GM10847 (cell line): Measurements from ENCODE around the gene SRSF6.

Experiments used
- POLR2A ChIP-seq: IDR thresholded peaks from 2 replicates; pipeline ENCODE4 v1.6.1; 2011; ENCODE audit not compliant: insufficient read length; ENCODE audit errors: extremely low read depth

SRSF6 gene

GRCh38 chr20:43457640-43458421, at the start of gene SRSF6:
Gene SRSF6 (plus strand): TSS chr20:43457896. CDS start chr20:43458034, 138 bp downstream.
- TF ChIP-seq POLR2A: peak; percentile 99

- no peak for TF ChIP-seq POLR2A
Observed at GRCh38 chr20:43408848-43409576, 48.7 kb upstream of the SRSF6 start.

- TF ChIP-seq POLR2A: no peak
Observed at GRCh38 chr20:43409577-43409913, 48.2 kb upstream of the SRSF6 start.

- TF ChIP-seq POLR2A: no peak
Observed at GRCh38 chr20:43415661-43416430, 41.9 kb upstream of the SRSF6 start.

- TF ChIP-seq POLR2A: no peak
Observed at GRCh38 chr20:43416591-43417228, 41.0 kb upstream of the SRSF6 start.

GRCh38 chr20:43420192-43420591, 37.5 kb upstream of the SRSF6 start:
- no peak for TF ChIP-seq POLR2A

GRCh38 chr20:43426172-43426571, 31.5 kb upstream of the SRSF6 start:
- TF ChIP-seq POLR2A: no peak

- TF ChIP-seq POLR2A: no peak
Observed at GRCh38 chr20:43430265-43431133, 27.2 kb upstream of the SRSF6 start.

- no peak for TF ChIP-seq POLR2A
Observed at GRCh38 chr20:43431134-43431519, 26.6 kb upstream of the SRSF6 start.

- TF ChIP-seq POLR2A: no peak
Observed at GRCh38 chr20:43432498-43432897, 25.2 kb upstream of the SRSF6 start.

- no peak for TF ChIP-seq POLR2A
Observed at GRCh38 chr20:43433250-43433854, 24.3 kb upstream of the SRSF6 start.

GRCh38 chr20:43434565-43434964, 23.1 kb upstream of the SRSF6 start:
- no peak for TF ChIP-seq POLR2A

- no peak for TF ChIP-seq POLR2A
Observed at GRCh38 chr20:43438578-43439316, 18.9 kb upstream of the SRSF6 start.
